ENCODE results near the gene SBNO2. TPM values are rescaled to one million over a fixed set of nuclear protein-coding genes. Genes with fewer than 3 reads are reported as not detected.

The SBNO2 gene
- total RNA-seq, 2 experiments from 2014 or later, result 108 to 113 TPM

DNA sequence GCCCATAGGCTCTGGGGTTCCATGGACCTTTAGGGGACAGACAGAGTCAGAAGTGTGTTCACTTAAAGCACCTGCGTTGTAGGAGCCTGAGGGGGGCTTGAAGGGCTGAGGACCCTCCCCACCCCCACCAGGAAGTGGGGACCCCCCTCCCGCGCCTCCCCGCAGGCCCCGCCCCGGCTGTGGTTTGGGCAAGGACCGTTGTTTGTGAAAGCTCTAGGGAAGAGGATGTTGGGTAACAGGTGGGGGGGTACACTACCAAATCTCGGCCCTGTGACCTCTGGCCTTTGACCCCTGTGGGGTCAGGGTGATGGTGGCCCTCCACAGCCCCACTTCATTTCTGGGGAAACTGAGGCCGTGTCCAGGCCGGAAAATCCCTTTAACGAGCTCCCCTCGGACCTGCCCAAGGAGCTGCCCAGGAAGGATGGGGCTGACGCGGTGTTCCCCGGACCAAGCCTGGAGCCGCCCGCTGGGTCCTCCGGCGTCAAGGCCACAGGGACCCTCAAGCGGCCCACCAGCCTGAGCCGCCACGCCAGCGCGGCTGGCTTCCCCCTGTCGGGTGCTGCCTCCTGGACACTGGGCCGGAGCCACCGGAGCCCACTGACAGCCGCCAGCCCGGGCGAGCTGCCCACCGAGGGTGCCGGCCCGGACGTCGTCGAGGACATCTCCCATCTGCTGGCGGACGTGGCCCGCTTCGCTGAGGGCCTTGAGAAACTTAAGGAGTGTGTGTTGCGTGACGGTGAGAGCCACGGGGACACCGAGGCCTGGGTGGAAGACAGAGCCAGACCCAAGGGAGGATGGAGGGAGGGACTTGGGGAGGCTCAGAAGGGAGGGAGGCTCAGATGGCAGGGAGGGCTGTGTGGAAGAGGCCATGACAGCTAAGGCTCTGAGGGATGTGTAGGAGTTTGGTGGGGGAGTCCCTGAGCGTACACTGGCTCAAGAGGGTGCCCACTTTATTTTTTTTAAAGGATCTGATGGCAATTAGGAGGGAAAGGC, 105.8 kb downstream of the SBNO2 start:
- no peaks in the 10 kb centered on the region for H3K9me3 Mint-ChIP-seq (ENCODE audit: low read depth)
- POLR2A ChIA-PET, result interaction anchor here (1.4 to 2.1 kb wide), 3 partner anchors 9 to 201 kb away, joined by 4 to 8 read pairs (median 4); partner anchors contain the start of gene CIRBP
- DNase-seq (peak; percentile 80), ATAC-seq (peak; percentile 8)
- H3K27me3 Mint-ChIP-seq, result no peaks in the 10 kb centered on the region
- H3K4me3 Mint-ChIP-seq, result peak overlapping the region; percentile 85
- intact Hi-C loops (cut with DNase I, micrococcal nuclease), result loop anchor here (1.0 to 10.0 kb wide), 7 partner anchors 9 to 786 kb away; partner anchors contain the start of genes CNN2 (in 1 of the 2), GPX4 (in 1 of the 2), PTBP1 (in 1 of the 2) and RNF126 (in 1 of the 2)
- CTCF ChIA-PET, result interaction anchor here (0.5 to 1.4 kb wide), 4 partner anchors 39 to 201 kb away, joined by 3 to 4 read pairs (median 3); partner anchors contain the start of gene CIRBP
- peak overlapping the region; percentile 94 for H3K27ac Mint-ChIP-seq
- H3K4me1 Mint-ChIP-seq, result peaks cover 53% of the 10 kb centered on the region
- peaks cover 36% of the 10 kb centered on the region for H3K36me3 Mint-ChIP-seq (ENCODE audit: low read depth)

DNA sequence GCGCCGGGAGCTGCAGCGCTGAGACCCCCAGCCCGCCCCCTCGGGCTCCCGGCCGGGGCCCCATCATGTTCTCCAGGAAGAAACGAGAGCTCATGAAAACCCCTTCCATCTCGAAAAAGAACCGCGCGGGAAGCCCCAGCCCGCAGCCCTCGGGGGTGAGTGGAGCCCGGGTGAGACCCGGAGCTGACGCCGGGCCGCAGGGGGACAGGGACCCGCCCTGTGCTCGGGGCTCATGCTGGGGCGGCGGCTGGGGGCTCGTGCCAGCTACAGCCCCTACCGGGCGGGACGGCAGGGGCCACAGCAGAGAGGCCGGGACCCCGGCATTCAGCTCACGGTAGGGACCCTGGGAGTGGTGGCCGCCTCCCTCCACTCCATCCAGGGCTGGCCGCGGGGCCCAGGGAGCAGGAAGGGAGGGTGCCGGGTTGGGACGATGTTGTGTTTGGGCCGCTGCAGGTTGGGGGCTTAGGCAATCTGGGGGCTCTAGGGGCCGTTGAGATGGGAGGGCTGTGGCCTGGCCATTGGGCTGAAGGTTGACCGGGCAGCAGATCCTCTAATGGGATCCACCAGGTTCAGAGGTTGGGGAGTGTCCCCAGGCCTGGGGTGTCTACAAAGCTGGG, 106.6 kb downstream of the SBNO2 start:
- intact Hi-C loops (cut with DNase I, micrococcal nuclease), result loop anchor here (1.0 to 10.0 kb wide), 14 partner anchors 10 to 787 kb away; partner anchors contain the start of genes ABCA7 (in 1 of the 2), ATP5F1D (in 1 of the 2), CNN2 (in 1 of the 2) and GPX4 (in 1 of the 2)
- peak overlapping the region; percentile 85 for H3K27ac Mint-ChIP-seq
- H3K36me3 Mint-ChIP-seq (ENCODE audit: low read depth), result peaks cover 28% of the 10 kb centered on the region
- peaks cover 44% of the 10 kb centered on the region for H3K4me1 Mint-ChIP-seq
- no peak for DNase-seq
- no peaks in the 10 kb centered on the region for H3K27me3 Mint-ChIP-seq
- CTCF ChIA-PET, result interaction anchor here (0.5 to 3.3 kb wide), 8 partner anchors 9 to 202 kb away, joined by 3 to 26 read pairs (median 3); partner anchors contain the start of gene CIRBP
- H3K4me3 Mint-ChIP-seq, result peak overlapping the region; percentile 85
- POLR2A ChIA-PET, result interaction anchor here (0.9 to 2.1 kb wide), 6 partner anchors 8 to 201 kb away, joined by 3 to 8 read pairs (median 4); partner anchors contain the start of gene CIRBP
- ATAC-seq, result peak; percentile 20
- no peaks in the 10 kb centered on the region for H3K9me3 Mint-ChIP-seq (ENCODE audit: low read depth)

- Mint-ChIP-seq H3K4me1 (peaks cover 38% of the 10 kb centered on the region), H3K4me3 (peak within 1 kb of the TSS; percentile 85), H3K27me3 (no peaks in the 10 kb centered on the region), H3K36me3 (ENCODE audit: low read depth) (peaks cover 22% of the 10 kb centered on the region), H3K9me3 (ENCODE audit: low read depth) (no peaks in the 10 kb centered on the region), H3K27ac (peak within 1 kb of the TSS; percentile 85)
- POLR2A ChIA-PET, result interaction anchor here (0.9 to 2.1 kb wide), 5 partner anchors 9 to 202 kb away, joined by 3 to 8 read pairs (median 4); partner anchors contain the start of gene CIRBP
- DNase-seq (peak; percentile 91), ATAC-seq (peak; percentile 48)
- CTCF ChIA-PET, result interaction anchor here (0.8 to 3.3 kb wide), 6 partner anchors 9 to 203 kb away, joined by 3 to 26 read pairs (median 4); partner anchors contain the start of gene CIRBP
- intact Hi-C loops (cut with DNase I, micrococcal nuclease), result loop anchor here (1.0 to 10.0 kb wide), 14 partner anchors 10 to 788 kb away; partner anchors contain the start of genes ABCA7 (in 1 of the 2), ATP5F1D (in 1 of the 2), CNN2 (in 1 of the 2) and GPX4 (in 1 of the 2)
Measured at GRCh38 chr19:1066748-1067340, 107.2 kb downstream of the SBNO2 start, which contains the start of gene ARHGAP45. TSS of gene ARHGAP45 (plus strand) at chr19:1067167. CDS start at chr19:1067406, 239 bp downstream.

DNA sequence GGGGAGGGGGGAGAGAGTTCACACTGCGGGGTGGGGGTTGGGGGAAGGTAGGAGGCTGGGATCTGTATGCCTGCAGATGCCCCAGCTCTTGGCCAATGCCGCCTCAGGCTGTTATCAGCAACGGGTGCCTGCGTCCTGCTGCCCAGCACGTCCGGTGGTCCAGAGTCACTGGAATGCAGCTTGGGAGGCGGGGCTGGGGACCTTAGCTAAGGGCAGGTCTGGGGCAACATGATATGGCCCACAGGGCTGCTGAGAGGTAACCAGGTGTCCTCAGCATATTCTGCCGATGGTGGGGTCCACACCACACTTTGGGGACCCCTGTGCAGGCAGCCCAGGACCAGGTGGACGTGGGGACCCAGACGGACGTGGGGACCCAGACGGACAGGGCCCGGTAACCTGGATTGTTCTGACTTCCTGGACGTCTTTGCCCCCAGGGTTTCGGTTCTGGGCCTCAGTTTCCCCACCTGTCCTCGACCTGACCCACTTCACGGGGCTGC, 107.8 kb downstream of the SBNO2 start:
- intact Hi-C loops (cut with DNase I, micrococcal nuclease), result loop anchor here (2.0 to 10.0 kb wide), 9 partner anchors 36 to 789 kb away; partner anchors contain the start of genes ATP5F1D (in 1 of the 2), CNN2 (in 1 of the 2), GPX4 (in 1 of the 2) and MIDN (in 1 of the 2)
- ChIA-PET CTCF (interaction anchor here (0.7 to 3.3 kb wide), 6 partner anchors 10 to 207 kb away, joined by 3 to 26 read pairs (median 6); no protein-coding TSS in a partner anchor), POLR2A (interaction anchor here (1.2 to 2.1 kb wide), 2 partner anchors 14 to 203 kb away, joined by 4 to 8 read pairs; partner anchors contain the start of gene CIRBP)
- ATAC-seq (no peak), DNase-seq (no peak)
- peak overlapping the region; percentile 55 for H3K4me3 Mint-ChIP-seq
- no peaks in the 10 kb centered on the region for H3K9me3 Mint-ChIP-seq (ENCODE audit: low read depth)
- H3K4me1 Mint-ChIP-seq, result peaks cover 35% of the 10 kb centered on the region
- no peak overlapping the region for H3K27ac Mint-ChIP-seq
- no peaks in the 10 kb centered on the region for H3K27me3 Mint-ChIP-seq
- peaks cover 19% of the 10 kb centered on the region for H3K36me3 Mint-ChIP-seq (ENCODE audit: low read depth)

- Mint-ChIP-seq H3K4me3 (peak overlapping the region; percentile 21), H3K4me1 (peaks cover 35% of the 10 kb centered on the region), H3K9me3 (ENCODE audit: low read depth) (no peaks in the 10 kb centered on the region), H3K36me3 (ENCODE audit: low read depth) (peaks cover 17% of the 10 kb centered on the region), H3K27ac (no peak overlapping the region), H3K27me3 (no peaks in the 10 kb centered on the region)
- POLR2A ChIA-PET, result no interaction called here
- intact Hi-C loops (cut with DNase I, micrococcal nuclease), result loop anchor here (2.0 to 10.0 kb wide), 9 partner anchors 37 to 789 kb away; partner anchors contain the start of genes ATP5F1D (in 1 of the 2), CNN2 (in 1 of the 2), GPX4 (in 1 of the 2) and MIDN (in 1 of the 2)
- ATAC-seq (no peak), DNase-seq (no peak)
- CTCF ChIA-PET, result interaction anchor here (0.7 to 3.3 kb wide), 7 partner anchors 10 to 208 kb away, joined by 3 to 26 read pairs (median 7); partner anchors contain the start of genes RNU6-2 and TMEM259
Measured at GRCh38 chr19:1065606-1066109, 108.4 kb downstream of the SBNO2 start.

- CTCF ChIA-PET, result interaction anchor here (0.6 to 3.3 kb wide), 15 partner anchors 11 to 197 kb away, joined by 3 to 26 read pairs (median 4); partner anchors contain the start of genes ABCA7, GPX4, RNU6-2 and TMEM259
- peak; percentile 48 for ATAC-seq
- Mint-ChIP-seq H3K27ac (no peak overlapping the region), H3K4me1 (peaks cover 33% of the 10 kb centered on the region), H3K9me3 (ENCODE audit: low read depth) (no peaks in the 10 kb centered on the region), H3K36me3 (ENCODE audit: low read depth) (peaks cover 13% of the 10 kb centered on the region), H3K27me3 (no peaks in the 10 kb centered on the region), H3K4me3 (no peak overlapping the region)
- peak; percentile 86 for DNase-seq
- intact Hi-C loops (cut with DNase I, micrococcal nuclease), result loop anchor here (5.0 to 10.0 kb wide), 5 partner anchors 37 to 790 kb away; partner anchors contain the start of genes CNN2 (in 1 of the 2), GPX4 (in 1 of the 2) and PTBP1 (in 1 of the 2)
- POLR2A ChIA-PET, result interaction anchor here (1.0 kb wide), 2 partner anchors 25 to 43 kb away, joined by 3 to 4 read pairs; partner anchors contain the start of genes ABCA7 and RNU6-2
Measured at GRCh38 chr19:1064661-1065605, 109.1 kb downstream of the SBNO2 start.

- H3K36me3 Mint-ChIP-seq (ENCODE audit: low read depth), result peaks cover 6% of the 10 kb centered on the region
- intact Hi-C loops (cut with DNase I, micrococcal nuclease), result loop anchor here in 1 of 2 experiments (1.0 to 10.0 kb wide), 2 partner anchors 202 to 791 kb away; no protein-coding TSS in a partner anchor
- POLR2A ChIA-PET, result interaction anchor here (1.0 kb wide), 2 partner anchors 24 to 43 kb away, joined by 3 to 4 read pairs; partner anchors contain the start of genes ABCA7 and RNU6-2
- H3K27me3 Mint-ChIP-seq, result no peaks in the 10 kb centered on the region
- no peaks in the 10 kb centered on the region for H3K9me3 Mint-ChIP-seq (ENCODE audit: low read depth)
- H3K4me3 Mint-ChIP-seq, result no peak overlapping the region
- peaks cover 27% of the 10 kb centered on the region for H3K4me1 Mint-ChIP-seq
- CTCF ChIA-PET, result interaction anchor here (0.6 to 3.3 kb wide), 12 partner anchors 12 to 197 kb away, joined by 3 to 26 read pairs (median 5); partner anchors contain the start of genes ABCA7, GPX4, RNU6-2 and TMEM259
- DNase-seq (no peak), ATAC-seq (no peak)
- no peak overlapping the region for H3K27ac Mint-ChIP-seq
Measured at GRCh38 chr19:1063909-1064660, 110.0 kb downstream of the SBNO2 start.
